Neural progenitor cell (in vitro differentiated cells): ENCODE results near the gene KIAA0825. TPM values are rescaled to one million over a fixed set of nuclear protein-coding genes. Genes with fewer than 3 reads are reported as not detected.

Source experiments
- DNase-seq: peaks from one replicate; pipeline ENCODE4 v3.0.0-alpha.2; 2016; ENCODE audit warnings: low spot score
- H2AFZ ChIP-seq: fragments of 200-600 bp; sonication (generic); replicated peaks from 2 replicates; pipeline ENCODE4 v1.6.1; 2016; ENCODE audit warnings: antibody characterized with exemption
- H3F3A ChIP-seq: fragments of 200-600 bp; sonication (generic); 2 replicates; pipeline ENCODE4 v1.6.1; 2016; ENCODE audit warnings: antibody characterized with exemption, low read depth
- H3K27ac ChIP-seq: fragments of 200-600 bp; sonication (generic); 2 replicates; pipeline ENCODE4 v1.5.1; 2016; ENCODE audit warnings: mild to moderate bottlenecking
- H3K27me3 ChIP-seq: fragments of 200-600 bp; sonication (generic); 2 replicates; pipeline ENCODE4 v1.6.1; 2016; ENCODE audit warnings: mild to moderate bottlenecking, moderate library complexity
- H3K36me3 ChIP-seq: fragments of 200-600 bp; sonication (generic); 2 replicates; pipeline ENCODE4 v1.5.1; 2016
- H3K4me1 ChIP-seq: fragments of 200-600 bp; sonication (generic); 2 replicates; pipeline ENCODE4 v1.6.1; 2016; ENCODE audit warnings: mixed run types
- H3K4me2 ChIP-seq: fragments of 200-600 bp; sonication (generic); 2 replicates; pipeline ENCODE4 v1.6.1; 2016
- H3K4me3 ChIP-seq: fragments of 200-600 bp; sonication (generic); 2 replicates; pipeline ENCODE4 v1.5.1; 2016
- H3K79me2 ChIP-seq: fragments of 200-600 bp; sonication (generic); 2 replicates; pipeline ENCODE4 v1.6.1; 2016; ENCODE audit warnings: low read depth
- H3K9ac ChIP-seq: fragments of 200-600 bp; sonication (generic); 2 replicates; pipeline ENCODE4 v1.6.1; 2016
- H3K9me3 ChIP-seq: fragments of 200-600 bp; sonication (generic); 2 replicates; pipeline ENCODE4 v1.5.1; 2016; ENCODE audit warnings: low read depth
- H4K20me1 ChIP-seq: fragments of 200-600 bp; sonication (generic); 2 replicates; pipeline ENCODE4 v1.6.1; 2016; ENCODE audit warnings: low read depth
- H3K27ac Mint-ChIP-seq: 3 replicates; pipeline ENCODE4 v1.8.0; 2021; ENCODE audit warnings: mixed read lengths
- H3K27me3 Mint-ChIP-seq: 2 replicates; pipeline ENCODE4 v1.8.0; 2022; ENCODE audit warnings: low read depth, mild to moderate bottlenecking, inconsistent platforms, moderate library complexity, mixed read lengths; ENCODE audit not compliant: insufficient read depth
- H3K36me3 Mint-ChIP-seq: 3 replicates; pipeline ENCODE4 v1.8.0; 2021; ENCODE audit warnings: mixed read lengths
- H3K4me1 Mint-ChIP-seq: 3 replicates; pipeline ENCODE4 v1.8.0; 2021; ENCODE audit warnings: mixed read lengths
- H3K4me3 Mint-ChIP-seq: 3 replicates; pipeline ENCODE4 v1.8.0; 2021; ENCODE audit warnings: mild to moderate bottlenecking, moderate library complexity, mixed read lengths
- H3K9me3 Mint-ChIP-seq: 3 replicates; pipeline ENCODE4 v1.8.0; 2020; ENCODE audit warnings: mixed read lengths
- EZH2 ChIP-seq: fragments of 200-600 bp; sonication (generic); IDR thresholded peaks from 2 replicates; pipeline ENCODE4 v1.6.1; 2017; ENCODE audit warnings: antibody characterized with exemption, mild to moderate bottlenecking, moderate library complexity
- EZH2phosphoT487 ChIP-seq: fragments of 200-600 bp; sonication (generic); IDR thresholded peaks from 2 replicates; pipeline ENCODE4 v1.6.1; 2017; ENCODE audit warnings: antibody characterized with exemption
- total RNA-seq: library from RNA; depleted of rRNA; stranded (reverse); fragments of >200 nt; gene quantifications from 2 replicates; pipeline ENCODE4 v1.2.3, GENCODE V29; 2015; ENCODE audit warnings: low replicate concordance
- TF ChIP-seq, protein P1 (sequence below): fragments of 200-600 bp; sonication (generic); IDR thresholded peaks from 2 replicates; pipeline ENCODE4 v1.5.1; 2017; ENCODE audit warnings: antibody characterized with exemption, mild to moderate bottlenecking

KIAA0825 gene
- total RNA-seq, 1 donor from 2014 or later = 3.7 TPM

DNA sequence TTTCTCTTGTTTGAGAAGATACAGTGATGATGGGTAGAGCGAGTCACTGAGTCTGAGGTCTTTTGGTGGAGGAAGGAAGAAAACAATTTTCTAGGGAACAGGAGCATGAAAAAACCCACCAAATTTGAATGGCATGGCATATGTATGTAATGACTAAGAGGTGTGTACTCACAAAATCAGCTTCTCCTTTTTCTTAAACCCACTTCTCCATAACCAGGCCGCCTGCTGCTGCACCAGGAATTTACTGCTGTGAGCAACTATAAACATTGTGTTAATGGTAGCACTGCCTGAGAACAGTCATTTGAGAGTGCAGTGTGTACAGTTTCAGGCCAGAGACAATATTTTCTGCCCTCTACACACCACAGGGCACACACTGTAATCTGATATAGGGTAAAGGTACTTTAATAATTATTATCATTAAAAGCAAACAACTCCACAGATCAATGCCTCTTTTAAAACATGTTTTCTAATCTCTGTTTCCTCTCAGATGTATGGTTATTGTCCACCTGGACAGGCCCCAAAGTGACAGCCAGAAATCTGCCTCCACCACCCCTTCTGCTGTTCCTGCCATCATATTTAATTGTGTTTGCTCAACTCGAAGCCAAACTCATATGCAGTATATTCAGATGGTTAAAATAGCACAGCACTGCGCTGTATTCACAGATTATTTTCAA lies 241.6 kb downstream of the KIAA0825 start:
- H3K4me1 Mint-ChIP-seq = peaks cover 4% of the 10 kb centered on the region
- H3K4me1 ChIP-seq = no peaks in the 10 kb centered on the region
- no peaks in the 10 kb centered on the region for H3K79me2 ChIP-seq
- no peak overlapping the region for H3K4me3 Mint-ChIP-seq
- H4K20me1 ChIP-seq = no peaks in the 10 kb centered on the region
- H3K9ac ChIP-seq = no peak overlapping the region
- no peaks in the 10 kb centered on the region for H3F3A ChIP-seq
- no peak overlapping the region for H3K27ac ChIP-seq
- no peaks in the 10 kb centered on the region for H3K27me3 Mint-ChIP-seq
- no peaks in the 10 kb centered on the region for H3K27me3 ChIP-seq
- H3K4me2 ChIP-seq = no peak overlapping the region
- no peaks in the 10 kb centered on the region for H3K36me3 ChIP-seq
- no peak overlapping the region for H2AFZ ChIP-seq
- no peaks in the 10 kb centered on the region for H3K9me3 ChIP-seq
- TF ChIP-seq EZH2 (no peak), EZH2phosphoT487 (no peak)
- TF ChIP-seq, protein P1, sequence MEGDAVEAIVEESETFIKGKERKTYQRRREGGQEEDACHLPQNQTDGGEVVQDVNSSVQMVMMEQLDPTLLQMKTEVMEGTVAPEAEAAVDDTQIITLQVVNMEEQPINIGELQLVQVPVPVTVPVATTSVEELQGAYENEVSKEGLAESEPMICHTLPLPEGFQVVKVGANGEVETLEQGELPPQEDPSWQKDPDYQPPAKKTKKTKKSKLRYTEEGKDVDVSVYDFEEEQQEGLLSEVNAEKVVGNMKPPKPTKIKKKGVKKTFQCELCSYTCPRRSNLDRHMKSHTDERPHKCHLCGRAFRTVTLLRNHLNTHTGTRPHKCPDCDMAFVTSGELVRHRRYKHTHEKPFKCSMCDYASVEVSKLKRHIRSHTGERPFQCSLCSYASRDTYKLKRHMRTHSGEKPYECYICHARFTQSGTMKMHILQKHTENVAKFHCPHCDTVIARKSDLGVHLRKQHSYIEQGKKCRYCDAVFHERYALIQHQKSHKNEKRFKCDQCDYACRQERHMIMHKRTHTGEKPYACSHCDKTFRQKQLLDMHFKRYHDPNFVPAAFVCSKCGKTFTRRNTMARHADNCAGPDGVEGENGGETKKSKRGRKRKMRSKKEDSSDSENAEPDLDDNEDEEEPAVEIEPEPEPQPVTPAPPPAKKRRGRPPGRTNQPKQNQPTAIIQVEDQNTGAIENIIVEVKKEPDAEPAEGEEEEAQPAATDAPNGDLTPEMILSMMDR = no peak
- H3K4me3 ChIP-seq = no peak overlapping the region
- no peaks in the 10 kb centered on the region for H3K9me3 Mint-ChIP-seq
- H3K27ac Mint-ChIP-seq = no peak overlapping the region
- no peak for DNase-seq
- no peaks in the 10 kb centered on the region for H3K36me3 Mint-ChIP-seq

DNA sequence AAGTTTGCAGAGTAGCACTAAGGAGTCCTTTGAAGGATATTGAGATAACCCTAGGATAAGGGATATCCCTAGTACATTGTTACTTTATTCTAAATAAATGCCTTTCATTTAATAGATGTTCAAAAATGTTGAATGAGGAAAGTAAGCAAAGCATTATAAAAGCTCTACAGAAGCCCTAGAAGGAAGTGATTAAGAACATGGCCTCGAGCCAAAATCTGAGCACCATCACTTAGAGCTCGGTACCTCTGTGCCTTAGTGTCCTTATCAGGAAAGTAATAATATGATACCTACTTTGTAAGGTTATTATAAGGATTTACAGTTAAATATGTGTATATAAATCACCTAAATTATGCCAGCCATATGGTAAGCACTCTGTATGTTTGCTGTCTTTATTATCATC lies 242.6 kb downstream of the KIAA0825 start:
- Histone ChIP-seq H4K20me1 (no peaks in the 10 kb centered on the region), H2AFZ (no peak overlapping the region)

DNA sequence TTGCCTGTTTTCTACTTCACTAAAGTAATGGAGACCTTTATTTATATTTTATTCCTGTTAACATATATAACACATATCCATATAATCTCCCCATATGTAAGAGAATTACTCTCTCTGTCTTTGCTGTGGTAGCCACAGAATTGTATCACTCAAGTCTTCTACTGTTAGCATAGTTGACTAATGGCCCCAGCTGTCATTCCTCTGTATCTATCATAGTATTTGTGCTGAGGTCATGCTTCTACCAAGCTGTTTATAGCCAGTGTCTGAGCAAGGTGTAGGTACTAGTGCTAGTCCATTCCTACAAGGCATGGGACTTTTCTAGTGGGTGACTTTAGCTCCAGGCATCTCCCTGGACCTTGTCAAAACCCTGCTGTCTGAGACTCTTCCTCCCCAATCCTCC lies 244.1 kb downstream of the KIAA0825 start:
- no peaks in the 10 kb centered on the region for H4K20me1 ChIP-seq
- Mint-ChIP-seq H3K36me3 (no peaks in the 10 kb centered on the region), H3K27me3 (peaks cover 2% of the 10 kb centered on the region), H3K4me1 (peaks cover 2% of the 10 kb centered on the region), H3K9me3 (no peaks in the 10 kb centered on the region), H3K4me3 (no peak overlapping the region), H3K27ac (no peak overlapping the region)
- H3K9ac ChIP-seq = no peak overlapping the region
- no peak overlapping the region for H3K27ac ChIP-seq
- no peak for DNase-seq
- H3K36me3 ChIP-seq = no peaks in the 10 kb centered on the region
- no peaks in the 10 kb centered on the region for H3K4me1 ChIP-seq
- no peak overlapping the region for H2AFZ ChIP-seq
- no peaks in the 10 kb centered on the region for H3F3A ChIP-seq
- H3K4me3 ChIP-seq = no peak overlapping the region
- TF ChIP-seq, protein P1 = no peak
- TF ChIP-seq EZH2 (no peak), EZH2phosphoT487 (no peak)
- H3K79me2 ChIP-seq = no peaks in the 10 kb centered on the region
- no peak overlapping the region for H3K4me2 ChIP-seq
- no peaks in the 10 kb centered on the region for H3K9me3 ChIP-seq
- no peaks in the 10 kb centered on the region for H3K27me3 ChIP-seq

More for the DNA sequence above, 242.6 kb downstream of the KIAA0825 start:
- no peak overlapping the region for H3K9ac ChIP-seq
- no peaks in the 10 kb centered on the region for H3K27me3 ChIP-seq
- DNase-seq = no peak
- no peaks in the 10 kb centered on the region for H3K9me3 ChIP-seq
- no peak overlapping the region for H3K27ac ChIP-seq
- TF ChIP-seq EZH2phosphoT487 = no peak
- TF ChIP-seq EZH2 = no peak
- TF ChIP-seq, protein P1 = no peak
- Mint-ChIP-seq H3K4me1 (peaks cover 2% of the 10 kb centered on the region), H3K27ac (no peak overlapping the region), H3K36me3 (no peaks in the 10 kb centered on the region), H3K27me3 (peaks cover 2% of the 10 kb centered on the region), H3K4me3 (no peak overlapping the region), H3K9me3 (no peaks in the 10 kb centered on the region)
- no peaks in the 10 kb centered on the region for H3K36me3 ChIP-seq
- no peaks in the 10 kb centered on the region for H3K4me1 ChIP-seq
- H3K4me3 ChIP-seq = no peak overlapping the region
- H3K79me2 ChIP-seq = no peaks in the 10 kb centered on the region
- no peaks in the 10 kb centered on the region for H3F3A ChIP-seq
- no peak overlapping the region for H3K4me2 ChIP-seq
